ACC112 (cell line): ENCODE measurements around the gene MAST2.

ENCODE experiments used
- H2AFZ ChIP-seq: fragments of 200-600 bp; sonication (generic); one replicate; pipeline ENCODE4 v1.6.0; 2017; ENCODE audit warnings: antibody characterized with exemption, low read length; ENCODE audit not compliant: unreplicated experiment
- H3K27ac ChIP-seq: fragments of 200-600 bp; sonication (generic); 2 replicates; pipeline ENCODE4 v1.5.1; 2014; ENCODE audit warnings: low read depth, mild to moderate bottlenecking, antibody characterized with exemption, low read length, moderate library complexity
- H3K27me3 ChIP-seq: fragments of 200-600 bp; sonication (generic); 2 replicates; pipeline ENCODE4 v1.6.1; 2014; ENCODE audit warnings: mild to moderate bottlenecking, antibody characterized with exemption, low read length, moderate library complexity, mixed read lengths; ENCODE audit not compliant: insufficient read depth
- H3K36me3 ChIP-seq: fragments of 200-600 bp; sonication (generic); 2 replicates; pipeline ENCODE4 v1.6.1; 2016; ENCODE audit warnings: mild to moderate bottlenecking, antibody characterized with exemption, low read length, moderate library complexity, mixed read lengths; ENCODE audit not compliant: insufficient read depth
- H3K4me1 ChIP-seq: fragments of 200-600 bp; sonication (generic); one replicate; pipeline ENCODE4 v1.6.1; 2016; ENCODE audit warnings: low read length, mixed read lengths; ENCODE audit not compliant: insufficient read depth, unreplicated experiment, control insufficient read depth
- H3K4me3 ChIP-seq: fragments of 200-600 bp; sonication (generic); 2 replicates; pipeline ENCODE4 v1.5.1; 2014; ENCODE audit warnings: mild to moderate bottlenecking, low read depth, low read length
- H3K79me2 ChIP-seq: fragments of 200-600 bp; sonication (generic); one replicate; pipeline ENCODE4 v1.6.0; 2016; ENCODE audit warnings: low read length; ENCODE audit not compliant: control insufficient read depth, unreplicated experiment, insufficient read depth

Gene MAST2

DNA sequence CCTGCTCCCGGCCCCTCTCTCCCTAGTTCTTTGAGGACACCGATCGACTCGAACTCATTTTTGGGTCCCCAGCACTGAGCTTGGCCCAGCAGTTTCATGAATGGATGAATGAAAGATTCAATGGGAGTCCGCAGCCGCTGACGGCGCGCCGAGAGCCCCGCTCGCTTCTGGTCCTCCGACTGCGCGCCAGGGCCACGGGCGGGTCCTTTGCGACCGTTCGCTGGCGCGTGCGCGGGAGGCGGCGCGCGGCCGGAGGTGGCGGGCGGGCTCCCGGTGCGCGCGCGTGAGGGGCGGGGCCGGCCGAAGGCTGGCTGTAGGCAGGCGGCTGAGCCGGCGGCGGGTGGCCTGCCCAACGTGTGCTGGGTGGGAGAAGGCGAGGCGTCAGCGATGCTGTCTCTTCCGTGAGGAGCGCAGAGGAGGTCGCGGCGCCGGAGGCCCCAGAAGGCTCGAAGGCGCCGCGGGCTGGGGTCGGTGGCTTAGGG lies at the start of gene MAST2:
TSS of gene MAST2 (plus strand) at position 314 of the 482 bp plus-strand sequence. CDS start 284 bp downstream, outside the sequence.
- Histone ChIP-seq H3K4me3 (peak within 1 kb of the TSS; percentile 93), H2AFZ (peak within 1 kb of the TSS; percentile 97), H3K4me1 (peaks cover 16% of the 10 kb centered on the region), H3K36me3 (no peaks in the 10 kb centered on the region; the same call in 1 of the 2 replicates), H3K79me2 (peaks cover 42% of the 10 kb centered on the region), H3K27me3 (no peaks in the 10 kb centered on the region), H3K27ac (peak within 1 kb of the TSS; percentile 88)

DNA sequence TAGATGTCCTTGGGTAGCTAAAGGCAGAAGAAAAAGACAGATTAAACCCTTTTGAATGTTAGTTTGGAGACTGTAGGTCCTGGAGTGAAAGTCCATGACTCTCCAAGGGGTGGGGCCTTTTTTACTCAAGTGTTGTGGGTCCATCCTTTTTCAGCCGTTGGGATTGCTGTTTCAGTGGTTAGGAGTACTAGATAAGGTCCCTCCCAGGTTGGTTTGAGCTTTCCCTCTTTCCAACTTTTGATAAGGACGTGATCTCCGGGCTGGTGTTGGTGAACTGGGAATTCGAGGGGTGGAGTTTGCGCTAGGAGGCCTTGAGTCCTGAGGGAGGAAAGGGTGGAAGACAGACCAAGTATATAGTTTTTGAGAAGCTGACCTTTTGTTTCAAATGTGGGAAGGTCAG lies 47.7 kb upstream of the MAST2 start:
- Histone ChIP-seq H3K79me2 (no peaks in the 10 kb centered on the region), H3K36me3 (no peaks in the 10 kb centered on the region), H3K27me3 (0 out of 2 replicates have a peak, but pooled peaks cover 9% of the 10 kb centered on the region), H3K4me1 (no peaks in the 10 kb centered on the region), H3K27ac (no peak overlapping the region), H2AFZ (no peak overlapping the region), H3K4me3 (no peak overlapping the region)

- Histone ChIP-seq H3K4me3 (no peak overlapping the region), H3K27me3 (0 out of 2 replicates have a peak, but pooled peaks cover 9% of the 10 kb centered on the region), H3K4me1 (peaks cover 4% of the 10 kb centered on the region), H2AFZ (peak overlapping the region; percentile 38), H3K79me2 (no peaks in the 10 kb centered on the region), H3K36me3 (no peaks in the 10 kb centered on the region), H3K27ac (no peak overlapping the region)
Measured at GRCh38 chr1:45762291-45762690, 41.1 kb upstream of the MAST2 start.

GRCh38 chr1:45765999-45766792 lies 37.2 kb upstream of the MAST2 start:
- H3K27me3 ChIP-seq, result no peaks in the 10 kb centered on the region
- H3K27ac ChIP-seq, result no peak overlapping the region
- H3K4me1 ChIP-seq, result peaks cover 5% of the 10 kb centered on the region
- no peaks in the 10 kb centered on the region for H3K36me3 ChIP-seq
- no peaks in the 10 kb centered on the region for H3K79me2 ChIP-seq
- no peak overlapping the region for H3K4me3 ChIP-seq
- H2AFZ ChIP-seq, result peak overlapping the region; percentile 38

DNA sequence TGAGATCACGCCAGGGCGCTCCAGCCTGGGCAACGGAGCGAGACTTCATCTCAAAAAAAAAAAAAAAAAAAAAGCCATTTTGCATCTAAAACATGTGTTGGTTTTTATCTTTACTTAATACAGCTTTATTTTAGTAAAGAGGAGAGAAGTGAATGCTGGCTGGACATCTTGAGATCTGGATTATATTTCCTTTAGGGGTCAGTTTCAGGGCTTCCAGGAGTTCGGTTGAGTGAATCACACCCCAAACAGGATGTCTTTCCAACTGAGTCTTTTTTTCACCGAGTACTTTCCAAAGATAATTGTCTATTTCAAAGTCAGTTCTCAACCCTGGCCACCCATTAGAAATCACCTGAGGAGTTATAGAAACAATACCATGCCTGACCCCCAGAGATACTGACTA lies 36.4 kb upstream of the MAST2 start:
- Histone ChIP-seq H3K27me3 (no peaks in the 10 kb centered on the region), H2AFZ (no peak overlapping the region), H3K27ac (no peak overlapping the region), H3K79me2 (no peaks in the 10 kb centered on the region), H3K4me3 (no peak overlapping the region), H3K4me1 (peaks cover 5% of the 10 kb centered on the region), H3K36me3 (no peaks in the 10 kb centered on the region)

GRCh38 chr1:45769261-45769932 lies 34.0 kb upstream of the MAST2 start:
- Histone ChIP-seq H3K4me1 (peaks cover 5% of the 10 kb centered on the region), H3K36me3 (no peaks in the 10 kb centered on the region), H3K4me3 (no peak overlapping the region), H3K79me2 (no peaks in the 10 kb centered on the region), H3K27me3 (no peaks in the 10 kb centered on the region), H3K27ac (no peak overlapping the region), H2AFZ (peak overlapping the region; percentile 55)

DNA sequence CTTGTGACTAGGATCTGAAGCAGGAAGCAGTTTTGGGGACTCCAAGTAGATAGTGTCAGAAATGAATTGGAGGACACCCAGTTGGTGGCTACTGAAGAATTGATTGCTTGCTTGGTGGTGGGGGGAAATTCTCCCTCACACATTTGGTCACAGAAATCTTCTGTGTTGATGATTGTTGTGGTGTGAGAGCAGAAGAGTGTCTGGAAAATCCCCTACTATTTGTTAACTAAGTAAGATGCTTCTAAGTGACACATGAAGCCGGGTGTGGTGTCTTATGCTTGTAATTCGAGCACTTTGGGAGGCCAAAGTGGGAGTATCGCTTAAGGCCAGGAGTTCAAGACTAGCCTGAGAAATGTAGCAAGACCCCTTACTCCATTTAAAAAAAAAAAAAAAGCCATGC lies 30.4 kb upstream of the MAST2 start:
- Histone ChIP-seq H3K4me3 (no peak overlapping the region), H3K79me2 (no peaks in the 10 kb centered on the region), H2AFZ (no peak overlapping the region), H3K4me1 (no peaks in the 10 kb centered on the region), H3K27me3 (no peaks in the 10 kb centered on the region), H3K27ac (no peak overlapping the region), H3K36me3 (no peaks in the 10 kb centered on the region)

DNA sequence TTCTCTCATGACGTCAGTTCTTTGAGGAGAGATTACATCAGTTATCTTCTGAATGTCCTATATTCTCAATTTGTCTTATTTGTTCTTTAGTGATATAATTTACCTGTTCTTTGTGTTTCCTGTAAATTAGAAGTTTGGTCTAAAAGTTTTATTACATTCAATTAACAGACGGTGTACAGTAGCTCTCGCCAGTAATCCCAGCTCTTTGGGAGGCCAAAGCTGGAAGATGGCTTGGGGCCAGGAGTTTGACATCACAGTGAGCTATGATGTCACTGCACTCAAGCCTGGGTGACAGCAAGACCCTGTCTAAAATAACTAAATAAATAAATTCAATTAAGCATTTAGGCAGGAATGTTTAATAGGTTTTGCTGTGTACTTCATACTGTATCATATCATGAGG lies 27.6 kb upstream of the MAST2 start:
- no peaks in the 10 kb centered on the region for H3K79me2 ChIP-seq
- no peak overlapping the region for H3K4me3 ChIP-seq
- no peaks in the 10 kb centered on the region for H3K36me3 ChIP-seq
- no peak overlapping the region for H2AFZ ChIP-seq
- no peaks in the 10 kb centered on the region for H3K4me1 ChIP-seq
- no peak overlapping the region for H3K27ac ChIP-seq
- no peaks in the 10 kb centered on the region; the same call in 1 of the 2 replicates for H3K27me3 ChIP-seq

DNA sequence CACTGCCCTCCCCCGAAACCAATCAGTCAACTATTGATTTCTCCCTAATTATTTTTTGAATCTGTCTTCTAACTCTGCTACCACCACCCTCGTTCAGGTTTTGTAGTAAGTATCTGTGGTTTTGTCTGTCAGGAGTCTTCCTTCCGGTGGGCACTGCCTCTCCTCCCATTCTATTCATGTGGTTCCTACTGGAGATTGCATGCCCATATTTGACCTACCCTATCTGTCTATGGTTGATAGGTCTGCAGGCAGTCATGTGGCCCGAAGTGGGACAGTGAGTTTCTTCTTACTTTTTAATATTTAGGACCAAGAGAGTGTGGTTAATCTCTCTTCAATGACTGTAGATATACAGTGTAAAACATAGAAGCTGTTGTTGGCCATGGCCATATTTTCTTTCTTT lies 17.8 kb upstream of the MAST2 start:
- Histone ChIP-seq H3K27me3 (peaks cover 10% of the 10 kb centered on the region; the same call in 1 of the 2 replicates), H2AFZ (no peak overlapping the region), H3K79me2 (no peaks in the 10 kb centered on the region), H3K4me1 (no peaks in the 10 kb centered on the region), H3K4me3 (no peak overlapping the region), H3K27ac (no peak overlapping the region), H3K36me3 (no peaks in the 10 kb centered on the region)

- no peaks in the 10 kb centered on the region for H3K27me3 ChIP-seq
- no peaks in the 10 kb centered on the region for H3K79me2 ChIP-seq
- no peaks in the 10 kb centered on the region for H3K4me1 ChIP-seq
- H3K4me3 ChIP-seq, result no peak overlapping the region
- no peaks in the 10 kb centered on the region for H3K36me3 ChIP-seq
- no peak overlapping the region for H2AFZ ChIP-seq
- H3K27ac ChIP-seq, result no peak overlapping the region
Measured at GRCh38 chr1:45787905-45788304, 15.5 kb upstream of the MAST2 start.
